Tibial nerve (tissue), 3 donors: ENCODE measurements around the gene THSD4.

Experiments
- POLR2A ChIP-seq, 2 donors: fragments of 450-650 bp; IDR thresholded peaks; one replicate each; pipeline ENCODE4 v1.6.1; 2017; ENCODE audit warnings: antibody characterized with exemption in 2 of 2, mild to moderate bottlenecking in 2 of 2, moderate library complexity in 2 of 2
- TF ChIP-seq, protein P1 (sequence below), 5 experiments: fragments of 200-600 bp in 3 of 5; fragments of 450-650 bp in 2 of 5; sonication (generic) in 3 of 5; IDR thresholded peaks; one replicate each; pipeline ENCODE4 v1.5.1; 2016 to 2019; ENCODE audit warnings: antibody characterized with exemption in 5 of 5, mild to moderate bottlenecking in 3 of 5, moderate library complexity in 2 of 5

DNA sequence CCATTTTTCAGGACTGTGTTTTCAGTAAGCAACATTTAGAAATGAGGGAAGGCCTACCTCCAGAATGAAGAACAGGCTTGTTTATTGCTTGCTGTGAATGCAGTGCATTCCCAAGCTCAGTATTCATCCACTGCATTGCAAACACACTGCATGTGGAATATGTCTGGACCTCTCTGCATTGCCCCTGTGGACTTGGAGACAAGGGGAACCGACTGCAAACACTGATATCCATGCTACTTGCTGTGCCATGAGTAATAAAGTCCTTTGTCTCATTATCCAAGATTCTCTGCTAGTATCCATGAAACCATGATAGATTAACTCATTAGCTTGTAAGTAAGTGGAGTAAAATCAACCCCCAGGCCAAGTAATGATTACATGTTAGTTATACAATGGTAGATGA is 393.9 kb downstream of the THSD4 start:
- TF ChIP-seq, protein P1, sequence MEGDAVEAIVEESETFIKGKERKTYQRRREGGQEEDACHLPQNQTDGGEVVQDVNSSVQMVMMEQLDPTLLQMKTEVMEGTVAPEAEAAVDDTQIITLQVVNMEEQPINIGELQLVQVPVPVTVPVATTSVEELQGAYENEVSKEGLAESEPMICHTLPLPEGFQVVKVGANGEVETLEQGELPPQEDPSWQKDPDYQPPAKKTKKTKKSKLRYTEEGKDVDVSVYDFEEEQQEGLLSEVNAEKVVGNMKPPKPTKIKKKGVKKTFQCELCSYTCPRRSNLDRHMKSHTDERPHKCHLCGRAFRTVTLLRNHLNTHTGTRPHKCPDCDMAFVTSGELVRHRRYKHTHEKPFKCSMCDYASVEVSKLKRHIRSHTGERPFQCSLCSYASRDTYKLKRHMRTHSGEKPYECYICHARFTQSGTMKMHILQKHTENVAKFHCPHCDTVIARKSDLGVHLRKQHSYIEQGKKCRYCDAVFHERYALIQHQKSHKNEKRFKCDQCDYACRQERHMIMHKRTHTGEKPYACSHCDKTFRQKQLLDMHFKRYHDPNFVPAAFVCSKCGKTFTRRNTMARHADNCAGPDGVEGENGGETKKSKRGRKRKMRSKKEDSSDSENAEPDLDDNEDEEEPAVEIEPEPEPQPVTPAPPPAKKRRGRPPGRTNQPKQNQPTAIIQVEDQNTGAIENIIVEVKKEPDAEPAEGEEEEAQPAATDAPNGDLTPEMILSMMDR (IDR thresholded peaks at IDR 0.05) = no peak
- TF ChIP-seq POLR2A (IDR thresholded peaks at IDR 0.05) = no peak
